ENCODE measurements around the gene METAP1D. TPM values are rescaled to one million over a fixed set of nuclear protein-coding genes. Genes with fewer than 3 reads are reported as not detected.

METAP1D gene
- total and polyA plus RNA-seq, 2 of the 4 experiments (the other 2 are of a cell fraction), result 3.4 to 5.5 TPM

DNA sequence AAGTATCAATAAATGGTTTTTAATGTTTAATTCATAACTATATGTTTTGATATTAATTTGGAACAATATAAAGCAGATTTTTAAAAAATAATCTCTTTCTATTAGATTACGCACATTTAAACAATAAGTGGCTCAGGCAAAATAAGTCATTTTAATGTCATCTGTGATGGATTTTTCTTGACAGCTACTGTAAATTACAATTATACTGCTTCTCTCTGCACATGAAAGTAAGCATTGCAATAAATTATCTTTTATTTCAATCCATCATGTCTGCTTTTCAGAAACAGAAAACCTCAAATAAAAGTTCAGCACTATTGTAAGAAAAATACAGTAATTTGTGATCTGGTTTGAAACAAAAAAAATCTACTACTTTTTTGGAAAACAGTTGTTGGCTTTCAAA lies 74.5 kb downstream of the METAP1D start:
- Histone ChIP-seq H3K9me3 (ENCODE audit: control insufficient read depth, insufficient read depth, low read length) (no peaks in the 10 kb centered on the region), H2BK15ac (ENCODE audit: low read depth, low read length) (no peak overlapping the region), H2BK20ac (ENCODE audit: low read depth, low read length) (no peak overlapping the region), H2AK9ac (replicated peaks; ENCODE audit: low read depth, low read length, poor library complexity) (no peak overlapping the region), H3K4me2 (ENCODE audit: low read depth, low read length) (no peak overlapping the region), H4K8ac (ENCODE audit: low read depth in 2 of 2, low read length in 2 of 2) (no peak overlapping the region), H3K27me3 (ENCODE audit: control insufficient read depth, insufficient read depth, low read length) (no peaks in the 10 kb centered on the region), H3K14ac (replicated peaks; ENCODE audit: low read depth, low read length) (no peak overlapping the region), H2BK5ac (ENCODE audit: low read depth, low read length, poor library complexity, severe bottlenecking) (no peak overlapping the region), H3K36me3 (ENCODE audit: control insufficient read depth, insufficient read depth, low read length) (no peaks in the 10 kb centered on the region), H3K23ac (ENCODE audit: low read depth, low read length) (no peak overlapping the region), H4K5ac (ENCODE audit: low read depth, low read length) (no peak overlapping the region), H3K4ac (ENCODE audit: low read depth, low read length) (no peak overlapping the region), H3K4me1 (ENCODE audit: control insufficient read depth, insufficient read depth, low read length) (no peaks in the 10 kb centered on the region), H3K9me1 (ENCODE audit: insufficient read depth, low read length) (no peaks in the 10 kb centered on the region), H3K56ac (ENCODE audit: extremely low read depth, insufficient read depth, low read length) (no peak overlapping the region), H2AFZ (replicated peaks; ENCODE audit: low read length, poor library complexity) (no peak overlapping the region), H4K20me1 (ENCODE audit: insufficient read depth, low read length) (no peaks in the 10 kb centered on the region), H2AK5ac (ENCODE audit: low read depth, low read length) (no peak overlapping the region), H3K18ac (ENCODE audit: low read depth, low read length) (no peak overlapping the region), H3K9ac (ENCODE audit: low read depth, low read length) (no peak overlapping the region), H3K4me3 (ENCODE audit: insufficient read depth, low read depth, low read length) (no peak overlapping the region), H3K27ac (ENCODE audit: insufficient read depth, low read length) (no peak overlapping the region), H3K79me1 (ENCODE audit: low read depth in 1 of 2, low read length in 2 of 2) (no peaks in the 10 kb centered on the region), H2BK120ac (ENCODE audit: low read depth, low read length) (no peak overlapping the region), H4K91ac (ENCODE audit: insufficient read depth, low read depth, low read length) (no peak overlapping the region)
- no TSS peak for BruUV-seq (replicated peaks)
- TF ChIP-seq CEBPB (IDR thresholded peaks at IDR 0.05; ENCODE audit: low read depth, low read length) (no peak), RCOR1 (IDR thresholded peaks at IDR 0.05; ENCODE audit: insufficient replicate concordance, low read length) (no peak), ELK1 (IDR thresholded peaks at IDR 0.05; ENCODE audit: borderline replicate concordance, low read depth, low read length) (no peak), RFX5 (IDR thresholded peaks at IDR 0.05; ENCODE audit: low read depth, low read length) (no peak), BHLHE40 (IDR thresholded peaks at IDR 0.05; ENCODE audit: low read depth, low read length) (no peak), MXI1 (IDR thresholded peaks at IDR 0.05; ENCODE audit: borderline replicate concordance, low read depth, low read length) (no peak), SMC3 (IDR thresholded peaks at IDR 0.05; ENCODE audit: low read depth, low read length) (no peak), CHD1 (IDR thresholded peaks at IDR 0.05; ENCODE audit: low read depth, low read length) (no peak), RAD21 (IDR thresholded peaks at IDR 0.05; ENCODE audit: low read length) (no peak), NFE2L2 (IDR thresholded peaks at IDR 0.05; ENCODE audit: low read depth, low read length) (no peak), MAZ (IDR thresholded peaks at IDR 0.05; ENCODE audit: borderline replicate concordance, low read depth, low read length) (no peak), POLR2A (IDR thresholded peaks at IDR 0.05; ENCODE audit: low read depth, low read length) (no peak), FOS (IDR thresholded peaks at IDR 0.05; ENCODE audit: low read depth, low read length) (no peak), MAFK (IDR thresholded peaks at IDR 0.05; ENCODE audit: low read depth, low read length) (no peak)
- TF ChIP-seq, protein P1, sequence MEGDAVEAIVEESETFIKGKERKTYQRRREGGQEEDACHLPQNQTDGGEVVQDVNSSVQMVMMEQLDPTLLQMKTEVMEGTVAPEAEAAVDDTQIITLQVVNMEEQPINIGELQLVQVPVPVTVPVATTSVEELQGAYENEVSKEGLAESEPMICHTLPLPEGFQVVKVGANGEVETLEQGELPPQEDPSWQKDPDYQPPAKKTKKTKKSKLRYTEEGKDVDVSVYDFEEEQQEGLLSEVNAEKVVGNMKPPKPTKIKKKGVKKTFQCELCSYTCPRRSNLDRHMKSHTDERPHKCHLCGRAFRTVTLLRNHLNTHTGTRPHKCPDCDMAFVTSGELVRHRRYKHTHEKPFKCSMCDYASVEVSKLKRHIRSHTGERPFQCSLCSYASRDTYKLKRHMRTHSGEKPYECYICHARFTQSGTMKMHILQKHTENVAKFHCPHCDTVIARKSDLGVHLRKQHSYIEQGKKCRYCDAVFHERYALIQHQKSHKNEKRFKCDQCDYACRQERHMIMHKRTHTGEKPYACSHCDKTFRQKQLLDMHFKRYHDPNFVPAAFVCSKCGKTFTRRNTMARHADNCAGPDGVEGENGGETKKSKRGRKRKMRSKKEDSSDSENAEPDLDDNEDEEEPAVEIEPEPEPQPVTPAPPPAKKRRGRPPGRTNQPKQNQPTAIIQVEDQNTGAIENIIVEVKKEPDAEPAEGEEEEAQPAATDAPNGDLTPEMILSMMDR (conservative IDR thresholded peaks at IDR 0.05; ENCODE audit: low read depth, low read length), result no peak
- TF ChIP-seq, protein P2, sequence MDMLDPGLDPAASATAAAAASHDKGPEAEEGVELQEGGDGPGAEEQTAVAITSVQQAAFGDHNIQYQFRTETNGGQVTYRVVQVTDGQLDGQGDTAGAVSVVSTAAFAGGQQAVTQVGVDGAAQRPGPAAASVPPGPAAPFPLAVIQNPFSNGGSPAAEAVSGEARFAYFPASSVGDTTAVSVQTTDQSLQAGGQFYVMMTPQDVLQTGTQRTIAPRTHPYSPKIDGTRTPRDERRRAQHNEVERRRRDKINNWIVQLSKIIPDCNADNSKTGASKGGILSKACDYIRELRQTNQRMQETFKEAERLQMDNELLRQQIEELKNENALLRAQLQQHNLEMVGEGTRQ (IDR thresholded peaks at IDR 0.05; ENCODE audit: low read depth, low read length), result no peak
- no peak for DNase-seq
- in situ Hi-C loops (cut with MboI; ENCODE audit: low sequenced_read_pairs), result no loop called here
- no peak for ATAC-seq (ENCODE audit: low read depth)
- ChIA-PET CTCF (no interaction called here), POLR2A (ENCODE audit: unreplicated experiment) (no interaction called here)
- dilution Hi-C loops (cut with HindIII; ENCODE audit: low sequenced_read_pairs, unreplicated experiment), result no loop called here
- intact Hi-C loops (cut with micrococcal nuclease), result loop anchor here (5.0 kb wide), 1 partner anchor 47 kb away; no protein-coding TSS in a partner anchor
- no CpG with 5 or more reads among the region's 1 CpG for WGBS, 2 experiments (ENCODE audit: extremely low coverage in 2 of 2, insufficient read length in 1 of 2)
